Measurements from ENCODE around the gene DSCAM.

Gene DSCAM

DNA sequence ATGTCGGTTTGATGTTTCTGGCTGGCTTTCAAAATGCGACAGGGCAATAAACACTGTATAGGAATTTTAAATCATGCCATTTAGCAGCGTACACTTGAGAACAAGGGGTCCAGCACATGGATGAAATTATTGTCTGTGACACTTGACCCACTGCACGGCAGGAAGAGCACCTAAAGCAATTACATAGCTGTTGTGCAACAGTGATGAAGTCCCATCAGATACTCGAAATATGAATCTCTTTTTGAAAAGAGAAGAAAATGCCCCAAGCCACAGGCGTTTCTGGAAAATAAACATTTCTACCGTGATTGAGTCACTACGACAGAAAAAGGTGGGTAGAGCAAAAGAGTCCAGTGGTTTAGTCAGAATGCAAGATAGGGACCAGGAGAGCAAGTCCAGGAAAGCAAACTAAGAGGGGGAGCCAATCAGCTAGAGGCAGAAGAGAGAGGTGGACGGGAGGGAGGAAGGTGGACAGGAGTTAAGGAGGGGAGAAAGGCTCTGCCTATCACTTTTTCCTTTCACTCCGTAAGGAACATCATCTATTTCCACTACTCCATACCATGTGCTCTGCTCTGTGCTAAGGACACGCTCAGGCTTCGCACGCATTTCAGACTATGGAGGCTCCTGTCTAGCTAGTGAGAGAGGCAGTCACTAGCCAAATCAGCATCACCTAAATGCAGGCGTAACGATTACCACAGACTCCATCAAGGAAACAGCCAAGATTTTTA is 6.4 kb downstream of the DSCAM start:
- no peak overlapping the region for H3K4me3 ChIP-seq (ENCODE audit: low read depth in 1 of 5, low read length in 5 of 5)
- H3K36me3 ChIP-seq (ENCODE audit: control insufficient read depth in 5 of 5, insufficient read depth in 5 of 5, low read length in 5 of 5) = no peaks in the 10 kb centered on the region
- peaks cover 14 to 25% (median 20%) of the 10 kb centered on the region in 5 donors for H3K27me3 ChIP-seq (ENCODE audit: control insufficient read depth in 5 of 5, insufficient read depth in 4 of 5, low read length in 5 of 5)
- H3K9ac ChIP-seq (ENCODE audit: low read length in 5 of 5) = no peak overlapping the region
- H3K4me1 ChIP-seq (ENCODE audit: control insufficient read depth in 5 of 5, insufficient read depth in 5 of 5, low read length in 5 of 5) = peaks cover 0 to 8% (median 0%) of the 10 kb centered on the region in 5 donors
- no peaks in the 10 kb centered on the region for H3K9me3 ChIP-seq (ENCODE audit: control insufficient read depth in 5 of 5, low read length in 5 of 5)
- H3K27ac ChIP-seq (ENCODE audit: low read depth, low read length) = no peak overlapping the region

DNA sequence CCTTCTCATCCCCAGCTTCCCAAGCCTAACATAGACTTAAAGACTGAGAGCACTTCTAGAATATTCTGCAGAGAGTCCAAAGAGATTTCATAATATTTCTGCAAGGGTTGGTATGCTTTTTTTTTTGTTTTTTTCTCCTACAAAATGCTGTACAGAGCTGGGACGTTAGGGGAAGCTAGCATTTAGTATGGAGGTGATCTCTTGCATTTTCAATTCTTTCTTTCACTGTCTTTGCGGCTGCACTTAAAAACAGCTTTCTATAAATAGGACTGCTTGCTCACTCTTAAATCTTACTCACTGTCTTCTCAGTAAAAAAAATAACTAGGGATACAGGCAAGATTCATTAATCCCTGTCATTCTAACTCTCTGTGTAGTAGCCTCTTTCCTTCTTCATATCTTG is 7.4 kb downstream of the DSCAM start:
- no peak overlapping the region for H3K4me3 ChIP-seq (ENCODE audit: low read depth in 1 of 5, low read length in 5 of 5)
- no peak overlapping the region for H3K27ac ChIP-seq (ENCODE audit: low read depth, low read length)
- H3K27me3 ChIP-seq (ENCODE audit: control insufficient read depth in 5 of 5, insufficient read depth in 4 of 5, low read length in 5 of 5) = peaks cover 13 to 19% (median 14%) of the 10 kb centered on the region in 5 donors
- H3K36me3 ChIP-seq (ENCODE audit: control insufficient read depth in 5 of 5, insufficient read depth in 5 of 5, low read length in 5 of 5) = no peaks in the 10 kb centered on the region
- H3K4me1 ChIP-seq (ENCODE audit: control insufficient read depth in 5 of 5, insufficient read depth in 5 of 5, low read length in 5 of 5) = peaks cover 0 to 8% (median 0%) of the 10 kb centered on the region in 5 donors
- H3K9ac ChIP-seq (ENCODE audit: low read length in 5 of 5) = no peak overlapping the region
- H3K9me3 ChIP-seq (ENCODE audit: control insufficient read depth in 5 of 5, low read length in 5 of 5) = no peaks in the 10 kb centered on the region

GRCh38 chr21:40837456-40837855 is 9.5 kb downstream of the DSCAM start:
- Histone ChIP-seq H3K27me3 (ENCODE audit: control insufficient read depth in 5 of 5, insufficient read depth in 4 of 5, low read length in 5 of 5) (peaks cover 11 to 19% (median 14%) of the 10 kb centered on the region in 5 donors), H3K36me3 (ENCODE audit: control insufficient read depth in 5 of 5, insufficient read depth in 5 of 5, low read length in 5 of 5) (no peaks in the 10 kb centered on the region), H3K4me1 (ENCODE audit: control insufficient read depth in 5 of 5, insufficient read depth in 5 of 5, low read length in 5 of 5) (peaks cover 0 to 8% (median 0%) of the 10 kb centered on the region in 5 donors), H3K9me3 (ENCODE audit: control insufficient read depth in 5 of 5, low read length in 5 of 5) (no peaks in the 10 kb centered on the region), H3K9ac (ENCODE audit: low read length in 5 of 5) (no peak overlapping the region), H3K27ac (ENCODE audit: low read depth, low read length) (no peak overlapping the region), H3K4me3 (ENCODE audit: low read depth in 1 of 5, low read length in 5 of 5) (no peak overlapping the region)

- Histone ChIP-seq H3K4me3 (ENCODE audit: low read depth in 1 of 5, low read length in 5 of 5) (no peak overlapping the region), H3K9ac (ENCODE audit: low read length in 5 of 5) (no peak overlapping the region), H3K27ac (ENCODE audit: low read depth, low read length) (no peak overlapping the region), H3K27me3 (ENCODE audit: control insufficient read depth in 5 of 5, insufficient read depth in 4 of 5, low read length in 5 of 5) (peaks cover 0 to 4% (median 2%) of the 10 kb centered on the region in 5 donors), H3K4me1 (ENCODE audit: control insufficient read depth in 5 of 5, insufficient read depth in 5 of 5, low read length in 5 of 5) (no peaks in the 10 kb centered on the region), H3K9me3 (ENCODE audit: control insufficient read depth in 5 of 5, low read length in 5 of 5) (no peaks in the 10 kb centered on the region), H3K36me3 (ENCODE audit: control insufficient read depth in 5 of 5, insufficient read depth in 5 of 5, low read length in 5 of 5) (no peaks in the 10 kb centered on the region)
Measured at GRCh38 chr21:40835184-40835694, 11.7 kb downstream of the DSCAM start.

GRCh38 chr21:40833184-40833583 is 13.8 kb downstream of the DSCAM start:
- H3K27me3 ChIP-seq (ENCODE audit: control insufficient read depth in 5 of 5, insufficient read depth in 4 of 5, low read length in 5 of 5) = peaks cover 0 to 4% (median under 1%) of the 10 kb centered on the region in 5 donors
- H3K36me3 ChIP-seq (ENCODE audit: control insufficient read depth in 5 of 5, insufficient read depth in 5 of 5, low read length in 5 of 5) = no peaks in the 10 kb centered on the region
- no peak overlapping the region for H3K9ac ChIP-seq (ENCODE audit: low read length in 5 of 5)
- H3K4me1 ChIP-seq (ENCODE audit: control insufficient read depth in 5 of 5, insufficient read depth in 5 of 5, low read length in 5 of 5) = no peaks in the 10 kb centered on the region
- no peak overlapping the region for H3K27ac ChIP-seq (ENCODE audit: low read depth, low read length)
- no peaks in the 10 kb centered on the region for H3K9me3 ChIP-seq (ENCODE audit: control insufficient read depth in 5 of 5, low read length in 5 of 5)
- no peak overlapping the region for H3K4me3 ChIP-seq (ENCODE audit: low read depth in 1 of 5, low read length in 5 of 5)

DNA sequence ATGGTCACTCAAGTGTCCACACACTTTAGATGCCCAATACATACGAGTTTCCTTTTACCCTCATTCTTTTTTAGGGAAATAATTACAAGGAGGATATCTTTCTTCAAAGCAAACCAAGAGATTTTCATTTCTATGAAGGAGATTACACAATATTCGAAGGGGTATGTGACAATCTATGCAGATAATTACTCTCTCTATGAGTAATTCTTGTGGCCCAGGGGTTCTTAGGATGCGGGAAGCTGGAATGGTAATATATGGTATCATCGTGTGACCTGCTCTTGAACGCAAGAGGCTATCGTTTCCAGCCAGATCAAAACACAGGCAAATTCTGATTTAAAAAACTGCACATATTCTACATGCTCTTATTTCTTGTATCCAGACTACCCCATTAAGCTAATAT is 14.6 kb downstream of the DSCAM start:
- Histone ChIP-seq H3K4me1 (ENCODE audit: control insufficient read depth in 5 of 5, insufficient read depth in 5 of 5, low read length in 5 of 5) (no peaks in the 10 kb centered on the region), H3K4me3 (ENCODE audit: low read depth in 1 of 5, low read length in 5 of 5) (no peak overlapping the region)

DNA sequence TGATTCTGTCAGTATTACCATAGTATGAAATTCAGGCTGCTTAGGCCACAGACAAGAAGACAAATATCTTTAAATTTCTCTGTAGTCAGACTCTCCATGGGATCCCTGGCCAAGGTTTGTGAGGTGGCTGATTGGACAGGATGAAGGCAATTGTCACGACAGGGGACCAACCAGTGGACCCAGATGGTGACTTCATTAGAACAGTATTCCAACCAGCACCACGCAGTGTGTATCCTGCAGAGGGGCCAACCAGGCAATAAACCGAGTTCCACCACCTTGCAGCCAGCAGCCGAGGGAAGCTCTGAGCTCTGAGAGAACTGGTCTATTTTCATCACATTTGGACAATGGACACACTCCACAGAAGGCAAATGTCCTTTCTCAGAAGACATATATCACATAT is 16.1 kb downstream of the DSCAM start:
- Histone ChIP-seq H3K27me3 (ENCODE audit: control insufficient read depth in 5 of 5, insufficient read depth in 4 of 5, low read length in 5 of 5) (no peaks in the 10 kb centered on the region), H3K9ac (ENCODE audit: low read length in 5 of 5) (no peak overlapping the region), H3K27ac (ENCODE audit: low read depth, low read length) (no peak overlapping the region), H3K36me3 (ENCODE audit: control insufficient read depth in 5 of 5, insufficient read depth in 5 of 5, low read length in 5 of 5) (no peaks in the 10 kb centered on the region), H3K4me3 (ENCODE audit: low read depth in 1 of 5, low read length in 5 of 5) (no peak overlapping the region), H3K4me1 (ENCODE audit: control insufficient read depth in 5 of 5, insufficient read depth in 5 of 5, low read length in 5 of 5) (no peaks in the 10 kb centered on the region), H3K9me3 (ENCODE audit: control insufficient read depth in 5 of 5, low read length in 5 of 5) (no peaks in the 10 kb centered on the region)

More for the DNA sequence above, 14.6 kb downstream of the DSCAM start:
- Histone ChIP-seq H3K9me3 (ENCODE audit: control insufficient read depth in 5 of 5, low read length in 5 of 5) (no peaks in the 10 kb centered on the region), H3K27ac (ENCODE audit: low read depth, low read length) (no peak overlapping the region), H3K9ac (ENCODE audit: low read length in 5 of 5) (no peak overlapping the region), H3K27me3 (ENCODE audit: control insufficient read depth in 5 of 5, insufficient read depth in 4 of 5, low read length in 5 of 5) (peaks cover 0 to 4% (median 0%) of the 10 kb centered on the region in 5 donors), H3K36me3 (ENCODE audit: control insufficient read depth in 5 of 5, insufficient read depth in 5 of 5, low read length in 5 of 5) (no peaks in the 10 kb centered on the region)

- Histone ChIP-seq H3K4me1 (ENCODE audit: control insufficient read depth in 5 of 5, insufficient read depth in 5 of 5, low read length in 5 of 5) (no peaks in the 10 kb centered on the region), H3K9ac (ENCODE audit: low read length in 5 of 5) (no peak overlapping the region), H3K36me3 (ENCODE audit: control insufficient read depth in 5 of 5, insufficient read depth in 5 of 5, low read length in 5 of 5) (no peaks in the 10 kb centered on the region)
Measured at GRCh38 chr21:40829791-40830190, 17.2 kb downstream of the DSCAM start.

DNA sequence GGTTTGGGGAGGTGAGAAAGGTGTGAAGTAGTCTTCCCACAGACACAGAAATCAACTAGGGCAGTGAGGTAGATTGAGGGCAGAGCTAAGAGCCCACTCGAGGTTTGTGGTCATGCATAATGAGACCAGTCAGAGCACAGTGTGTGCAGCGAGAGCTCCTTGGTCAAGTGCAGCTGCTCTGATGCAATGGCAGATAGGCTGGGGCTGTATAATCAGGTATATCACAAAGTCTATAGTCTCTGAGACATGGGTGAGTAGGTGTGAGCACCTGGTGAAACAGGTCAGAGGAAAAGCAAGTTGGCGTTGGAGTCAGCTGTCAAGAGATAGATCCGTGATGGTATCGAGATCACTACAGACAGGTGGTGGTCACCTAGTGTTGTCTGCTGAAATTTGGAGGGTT is 17.6 kb downstream of the DSCAM start:
- Histone ChIP-seq H3K27me3 (ENCODE audit: control insufficient read depth in 5 of 5, insufficient read depth in 4 of 5, low read length in 5 of 5) (no peaks in the 10 kb centered on the region), H3K9me3 (ENCODE audit: control insufficient read depth in 5 of 5, low read length in 5 of 5) (no peaks in the 10 kb centered on the region), H3K36me3 (ENCODE audit: control insufficient read depth in 5 of 5, insufficient read depth in 5 of 5, low read length in 5 of 5) (no peaks in the 10 kb centered on the region), H3K27ac (ENCODE audit: low read depth, low read length) (no peak overlapping the region), H3K9ac (ENCODE audit: low read length in 5 of 5) (no peak overlapping the region), H3K4me3 (ENCODE audit: low read depth in 1 of 5, low read length in 5 of 5) (no peak overlapping the region), H3K4me1 (ENCODE audit: control insufficient read depth in 5 of 5, insufficient read depth in 5 of 5, low read length in 5 of 5) (no peaks in the 10 kb centered on the region)

More at GRCh38 chr21:40829791-40830190, 17.2 kb downstream of the DSCAM start:
- no peak overlapping the region for H3K27ac ChIP-seq (ENCODE audit: low read depth, low read length)
- H3K27me3 ChIP-seq (ENCODE audit: control insufficient read depth in 5 of 5, insufficient read depth in 4 of 5, low read length in 5 of 5) = no peaks in the 10 kb centered on the region
- no peaks in the 10 kb centered on the region for H3K9me3 ChIP-seq (ENCODE audit: control insufficient read depth in 5 of 5, low read length in 5 of 5)
- H3K4me3 ChIP-seq (ENCODE audit: low read depth in 1 of 5, low read length in 5 of 5) = no peak overlapping the region

- Histone ChIP-seq H3K9ac (ENCODE audit: low read length in 5 of 5) (no peak overlapping the region), H3K9me3 (ENCODE audit: control insufficient read depth in 5 of 5, low read length in 5 of 5) (no peaks in the 10 kb centered on the region), H3K27me3 (ENCODE audit: control insufficient read depth in 5 of 5, insufficient read depth in 4 of 5, low read length in 5 of 5) (no peaks in the 10 kb centered on the region), H3K4me3 (ENCODE audit: low read depth in 1 of 5, low read length in 5 of 5) (no peak overlapping the region), H3K36me3 (ENCODE audit: control insufficient read depth in 5 of 5, insufficient read depth in 5 of 5, low read length in 5 of 5) (no peaks in the 10 kb centered on the region), H3K27ac (ENCODE audit: low read depth, low read length) (no peak overlapping the region), H3K4me1 (ENCODE audit: control insufficient read depth in 5 of 5, insufficient read depth in 5 of 5, low read length in 5 of 5) (no peaks in the 10 kb centered on the region)
Measured at GRCh38 chr21:40827509-40827908, 19.4 kb downstream of the DSCAM start.

Data from subcutaneous abdominal adipose tissue (tissue), 5 donors.